Amniotic stem cell (primary cell): ENCODE data around the gene RORC.
A peak's percentile ranks its signal among the peaks of the same experiment; 100 is the strongest.
"Not testable (repeated sequence)": the region's sequence is repeated elsewhere in the genome, so short reads cannot be mapped to it uniquely, and the experiment has no call there.

Source experiments
- DNase-seq: peaks from one replicate; lab custom pipeline; 2025; lab: John Stamatoyannopoulos, UW

RORC gene

DNA sequence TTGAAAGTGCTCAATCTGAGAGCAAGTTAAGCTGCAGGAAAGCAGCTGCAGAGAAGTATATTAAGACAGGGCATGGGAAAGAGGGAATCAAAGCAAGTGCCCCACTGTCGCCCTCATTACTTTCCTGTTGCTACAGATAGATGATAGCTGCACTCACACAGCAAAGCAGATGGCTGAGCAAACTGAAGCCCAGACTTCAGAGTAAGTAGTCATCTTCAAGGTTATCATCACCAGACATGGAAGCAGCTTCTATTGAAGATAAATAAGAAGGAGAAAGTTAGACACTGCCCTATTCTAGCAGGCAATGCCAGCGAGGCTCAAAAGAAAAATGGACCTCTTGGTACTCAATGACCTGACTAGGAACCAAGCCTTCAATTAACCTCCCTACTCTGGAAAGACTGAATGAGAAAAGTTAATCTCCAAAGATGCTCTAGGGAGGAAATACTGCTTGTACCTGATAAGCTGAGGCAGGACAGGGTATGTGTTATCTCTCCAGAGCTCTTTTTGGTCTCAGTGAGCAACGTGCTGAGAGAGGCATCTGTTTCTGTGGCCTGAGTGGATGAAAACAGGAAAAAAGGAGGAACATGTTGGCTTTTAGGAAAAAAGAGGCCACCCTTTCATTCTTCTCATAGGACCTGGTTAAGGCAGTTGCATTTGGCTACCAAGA, 57.2 kb downstream of the RORC start:
- DNase-seq: no peak

DNA sequence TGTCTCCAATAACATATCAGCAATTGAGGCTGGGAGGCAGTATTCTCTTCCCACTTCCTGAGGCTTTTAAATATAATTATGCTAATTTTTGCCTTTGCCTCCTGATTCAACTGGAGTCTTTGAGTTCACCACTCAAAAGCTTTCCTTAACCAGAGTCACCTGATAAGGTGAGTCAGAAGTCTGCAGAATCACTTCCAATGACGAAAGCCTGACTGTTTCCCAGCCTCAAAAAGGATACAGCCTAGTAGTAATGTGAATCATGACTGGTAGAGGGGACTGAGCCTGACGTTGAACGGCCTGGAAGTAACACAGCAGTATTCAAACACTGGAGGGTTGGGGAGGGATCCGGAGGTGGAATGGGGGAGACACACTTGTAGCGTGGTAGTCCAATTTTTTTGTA, 57.9 kb downstream of the RORC start:
- DNase-seq: peak; percentile 7

DNA sequence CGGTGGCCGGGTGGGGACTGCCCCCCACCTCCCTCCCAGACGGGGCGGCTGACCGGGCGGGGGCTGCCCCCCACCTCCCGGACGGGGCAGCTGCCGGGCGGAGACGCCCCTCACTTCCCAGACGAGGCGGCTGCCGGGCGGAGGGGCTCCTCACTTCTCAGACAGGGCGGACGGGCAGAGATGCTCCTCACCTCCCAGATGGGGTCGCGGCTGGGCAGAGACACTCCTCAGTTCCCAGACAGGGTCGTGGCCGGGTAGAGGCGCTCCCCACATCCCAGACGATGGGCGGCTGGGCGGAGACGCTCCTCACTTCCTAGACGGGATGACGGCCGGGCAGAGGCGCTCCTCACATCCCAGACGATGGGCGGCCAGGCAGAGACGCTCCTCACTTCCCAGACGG, 62.3 kb downstream of the RORC start:
- DNase-seq: not testable (repeated sequence)

GRCh38 chr1:151768351-151769066, 63.1 kb downstream of the RORC start:
- not testable (repeated sequence) for DNase-seq

GRCh38 chr1:151763990-151764389, 67.6 kb downstream of the RORC start:
- DNase-seq: no peak

DNA sequence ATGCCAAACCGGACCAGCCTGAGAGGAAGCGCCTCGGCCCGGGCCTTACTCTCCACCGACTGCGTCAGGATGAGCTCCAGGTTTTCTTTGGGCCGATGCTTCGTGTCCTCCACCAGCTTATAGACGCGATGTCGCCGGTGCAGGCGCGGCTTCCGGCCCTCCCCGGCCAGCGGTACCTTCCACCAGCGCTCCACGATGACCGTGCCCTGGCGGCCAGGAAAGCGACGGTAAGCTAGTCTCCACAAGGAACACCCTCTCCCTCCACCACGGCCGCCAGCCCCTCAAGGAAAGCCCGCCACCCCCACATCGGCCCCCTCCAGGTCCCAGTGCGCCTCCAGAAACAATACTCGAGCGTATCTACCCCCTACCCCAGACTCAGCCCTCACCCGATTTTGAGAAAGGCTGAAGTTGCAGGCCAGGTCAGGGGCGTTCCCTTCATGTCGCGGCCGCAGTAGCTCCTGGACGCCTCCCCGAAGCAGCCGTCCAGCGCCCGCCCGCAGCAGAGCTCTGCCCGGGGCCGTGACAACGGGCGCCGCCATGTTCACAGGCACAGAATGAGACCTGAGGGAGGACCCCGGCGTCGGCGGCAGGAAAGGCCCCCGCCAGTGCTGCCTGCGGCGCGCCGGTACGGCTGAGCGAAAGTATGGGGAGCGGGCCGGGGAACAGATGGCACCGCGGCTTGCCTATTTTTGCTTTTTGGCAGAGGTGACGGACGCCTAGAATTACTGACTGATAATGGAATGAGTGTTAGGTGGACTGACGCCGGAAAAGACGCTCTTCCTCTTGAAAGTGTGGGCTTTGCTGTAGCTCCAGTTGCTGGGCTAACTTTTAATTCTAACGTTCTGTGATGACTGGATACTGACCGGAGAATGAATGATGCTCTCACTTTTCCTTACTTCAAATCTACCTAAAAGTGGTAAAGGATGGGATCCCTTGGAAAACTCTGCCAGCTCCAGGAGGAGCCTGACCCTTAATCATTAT, 68.4 kb downstream of the RORC start, which contains the start of gene MRPL9:
TSS of gene MRPL9 (minus strand) at position 556 of the 981 bp plus-strand sequence. CDS start at position 539, 17 bp downstream.
- DNase-seq: peak; percentile 32

GRCh38 chr1:151760597-151761385, 70.8 kb downstream of the RORC start:
- DNase-seq: no peak

- no peak for DNase-seq
Observed at GRCh38 chr1:151759241-151759640, 72.4 kb downstream of the RORC start.

GRCh38 chr1:151756291-151756690, 75.3 kb downstream of the RORC start:
- no peak for DNase-seq
